ENCODE data around the gene KCNH1.

The KCNH1 gene

GRCh38 chr1:210828996-210829596, 304.9 kb downstream of the KCNH1 start:
- no peak for DNase-seq

GRCh38 chr1:210827481-210827880, 306.5 kb downstream of the KCNH1 start:
- in situ Hi-C loops (cut with MboI; ENCODE audit: low pct_unique_long_range_greater_than_20kb, low sequenced_read_pairs), result no loop called here
- no peak for DNase-seq

More at GRCh38 chr1:210828996-210829596, 304.9 kb downstream of the KCNH1 start:
- in situ Hi-C loops (cut with MboI; ENCODE audit: low pct_unique_long_range_greater_than_20kb, low sequenced_read_pairs), result no loop called here

DNA sequence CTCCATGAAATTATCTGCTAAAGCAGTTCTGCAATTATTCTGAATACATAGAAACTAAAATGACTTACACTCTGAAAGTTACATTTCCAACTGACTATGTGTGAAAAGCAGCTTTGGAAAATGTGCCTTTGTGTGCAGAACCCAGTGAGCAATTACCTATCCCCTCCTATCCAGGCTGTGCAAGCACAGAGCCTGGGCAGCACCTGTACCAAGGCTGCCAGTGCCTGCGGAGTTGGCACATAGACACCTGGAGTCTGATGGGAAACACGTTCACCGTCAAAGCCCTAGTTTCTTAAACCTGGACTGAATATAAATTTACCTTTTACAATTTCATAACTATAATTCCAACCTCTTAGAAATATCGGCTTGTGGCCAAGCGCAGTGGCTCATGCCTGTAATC, 307.3 kb downstream of the KCNH1 start:
- DNase-seq, result no peak
- in situ Hi-C loops (cut with MboI; ENCODE audit: low pct_unique_long_range_greater_than_20kb, low sequenced_read_pairs), result no loop called here

DNA sequence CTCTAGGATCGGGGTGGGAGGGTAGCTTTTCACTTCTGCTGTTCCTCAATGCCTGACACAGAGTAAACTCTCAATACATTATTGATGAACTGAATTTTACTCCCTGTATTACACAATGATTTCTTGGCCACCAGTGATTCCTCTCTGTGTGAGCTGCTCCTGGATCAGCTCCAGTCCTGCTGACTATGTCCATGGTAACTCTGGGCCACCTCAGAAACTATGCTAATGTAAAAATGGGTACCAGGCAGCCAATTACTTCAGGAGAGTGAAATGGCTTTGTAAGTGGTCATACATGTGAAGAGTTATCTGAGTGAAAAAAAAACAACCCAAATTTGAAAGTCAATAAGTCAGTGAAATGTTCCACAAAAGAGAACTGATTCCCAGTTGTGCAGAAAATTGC, 311.0 kb downstream of the KCNH1 start:
- in situ Hi-C loops (cut with MboI; ENCODE audit: low pct_unique_long_range_greater_than_20kb, low sequenced_read_pairs), result no loop called here
- DNase-seq, result no peak

DNA sequence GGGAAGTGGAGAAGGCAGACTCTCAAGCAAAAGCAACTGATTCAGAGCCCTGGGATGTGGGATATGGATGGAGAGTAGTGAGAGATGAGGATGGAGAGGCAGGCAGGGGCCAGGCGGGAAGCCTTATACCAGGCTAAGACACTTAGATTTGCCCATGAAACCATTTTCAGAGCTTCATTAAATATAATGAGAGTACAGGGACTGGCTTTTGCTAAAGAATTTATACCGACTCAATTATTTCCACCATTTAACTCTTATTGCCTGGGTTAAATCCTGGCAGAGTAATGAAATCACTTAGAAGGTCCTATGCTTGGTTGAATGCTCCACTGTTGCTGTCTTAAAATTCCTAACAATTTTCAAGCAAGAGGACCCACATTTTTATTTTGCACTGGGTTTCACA, 311.7 kb downstream of the KCNH1 start:
- DNase-seq, result no peak
- in situ Hi-C loops (cut with MboI; ENCODE audit: low pct_unique_long_range_greater_than_20kb, low sequenced_read_pairs), result no loop called here

DNA sequence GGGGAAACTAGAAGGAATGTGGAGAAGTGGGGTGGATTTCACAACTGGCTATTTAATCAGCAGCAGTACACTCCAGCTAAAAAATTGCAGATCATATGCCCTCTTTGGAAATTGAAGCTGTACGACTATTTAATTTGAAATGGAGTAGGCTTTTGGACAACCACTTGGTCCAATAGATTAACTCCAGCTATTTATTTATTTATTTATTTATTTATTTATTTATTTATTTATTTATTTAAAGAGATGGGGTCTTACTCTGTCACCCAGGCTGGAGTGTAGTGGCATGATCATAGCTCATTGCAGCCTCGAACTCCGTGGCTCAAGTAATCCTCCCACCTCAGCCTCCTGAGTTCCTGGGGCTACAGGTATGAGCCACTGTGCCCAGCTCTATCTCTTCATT, 312.3 kb downstream of the KCNH1 start:
- in situ Hi-C loops (cut with MboI; ENCODE audit: low pct_unique_long_range_greater_than_20kb, low sequenced_read_pairs), result no loop called here
- DNase-seq, result no peak

DNA sequence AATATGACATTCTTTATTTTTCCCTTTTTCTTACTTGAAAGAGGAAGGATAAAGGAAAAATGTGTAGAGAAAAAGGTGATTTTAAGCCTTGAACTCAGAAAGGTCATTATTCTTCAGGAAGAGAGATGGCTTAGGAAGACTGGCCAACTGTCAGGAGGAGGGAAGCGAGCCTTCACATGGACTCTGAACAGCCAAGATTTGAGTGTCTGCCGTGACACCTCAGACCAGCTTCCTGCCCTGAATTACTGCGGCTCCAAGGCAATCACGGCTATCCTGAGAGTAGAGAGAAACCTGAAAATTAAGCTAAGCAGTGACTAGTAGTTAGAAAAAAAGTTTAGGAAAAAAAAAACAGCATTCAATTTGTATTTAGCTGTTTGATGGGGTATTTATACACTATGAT, 314.7 kb downstream of the KCNH1 start:
- in situ Hi-C loops (cut with MboI; ENCODE audit: low pct_unique_long_range_greater_than_20kb, low sequenced_read_pairs), result no loop called here
- DNase-seq, result no peak

GRCh38 chr1:210817385-210818275, 316.3 kb downstream of the KCNH1 start:
- in situ Hi-C loops (cut with MboI; ENCODE audit: low pct_unique_long_range_greater_than_20kb, low sequenced_read_pairs), result no loop called here
- no peak for DNase-seq

- in situ Hi-C loops (cut with MboI; ENCODE audit: low pct_unique_long_range_greater_than_20kb, low sequenced_read_pairs), result no loop called here
- no peak for DNase-seq
These were observed 318.1 kb downstream of the KCNH1 start for GRCh38 chr1:210815641-210816550.

GRCh38 chr1:210814382-210815123, 319.4 kb downstream of the KCNH1 start:
- in situ Hi-C loops (cut with MboI; ENCODE audit: low pct_unique_long_range_greater_than_20kb, low sequenced_read_pairs), result no loop called here
- no peak for DNase-seq

GRCh38 chr1:210801501-210801900, 332.4 kb downstream of the KCNH1 start:
- no peak for DNase-seq
- in situ Hi-C loops (cut with MboI; ENCODE audit: low pct_unique_long_range_greater_than_20kb, low sequenced_read_pairs), result no loop called here

DNA sequence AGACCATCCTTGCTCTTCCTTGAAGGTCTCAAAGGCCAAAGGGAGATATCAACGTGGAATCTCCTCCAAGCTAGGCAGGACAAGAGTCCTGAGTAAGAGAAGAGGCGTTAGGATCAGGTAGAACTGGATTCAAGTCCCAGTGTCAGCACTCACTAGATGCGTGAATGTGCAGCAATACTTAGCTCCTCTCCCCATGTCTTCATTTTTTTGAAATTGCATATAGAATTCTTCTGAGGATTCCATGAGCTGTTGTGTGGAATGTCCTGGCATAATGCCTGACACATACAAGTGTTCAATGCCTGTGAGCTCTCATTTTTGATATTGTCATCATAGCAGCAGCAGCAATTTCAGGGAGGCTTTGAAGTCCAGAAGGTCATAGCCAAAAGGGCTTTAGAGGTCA, 333.2 kb downstream of the KCNH1 start:
- DNase-seq, result no peak
- in situ Hi-C loops (cut with MboI; ENCODE audit: low pct_unique_long_range_greater_than_20kb, low sequenced_read_pairs), result no loop called here

- in situ Hi-C loops (cut with MboI; ENCODE audit: low pct_unique_long_range_greater_than_20kb, low sequenced_read_pairs), result no loop called here
These were observed 333.6 kb downstream of the KCNH1 start for GRCh38 chr1:210800301-210800700.

GRCh38 chr1:210797422-210797821, 336.5 kb downstream of the KCNH1 start:
- DNase-seq, result no peak
- in situ Hi-C loops (cut with MboI; ENCODE audit: low pct_unique_long_range_greater_than_20kb, low sequenced_read_pairs), result no loop called here

More at GRCh38 chr1:210800301-210800700, 333.6 kb downstream of the KCNH1 start:
- DNase-seq, result no peak

GRCh38 chr1:210796421-210796820, 337.5 kb downstream of the KCNH1 start:
- in situ Hi-C loops (cut with MboI; ENCODE audit: low pct_unique_long_range_greater_than_20kb, low sequenced_read_pairs), result no loop called here
- DNase-seq, result no peak

DNA sequence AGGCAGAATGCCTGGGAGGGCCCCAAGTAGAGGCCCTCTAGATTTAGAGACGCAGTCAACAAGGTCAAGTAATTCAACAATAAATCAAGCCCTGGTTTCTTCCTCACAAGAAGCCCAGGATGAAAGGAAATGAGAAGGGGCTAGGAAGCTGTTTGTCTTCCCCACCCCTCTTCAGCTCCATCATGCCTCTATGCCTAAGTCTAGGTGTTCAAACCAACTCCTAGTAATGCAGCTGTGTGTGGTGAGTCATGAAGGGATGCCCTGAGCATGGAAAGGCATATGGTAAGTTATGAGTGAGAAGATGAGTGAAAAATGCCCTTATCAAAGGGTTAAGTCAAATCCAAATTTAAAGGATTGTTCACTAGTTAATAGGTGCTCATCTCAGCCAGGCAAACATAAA, 339.5 kb downstream of the KCNH1 start:
- in situ Hi-C loops (cut with MboI; ENCODE audit: low pct_unique_long_range_greater_than_20kb, low sequenced_read_pairs), result no loop called here
- no peak for DNase-seq

DNA sequence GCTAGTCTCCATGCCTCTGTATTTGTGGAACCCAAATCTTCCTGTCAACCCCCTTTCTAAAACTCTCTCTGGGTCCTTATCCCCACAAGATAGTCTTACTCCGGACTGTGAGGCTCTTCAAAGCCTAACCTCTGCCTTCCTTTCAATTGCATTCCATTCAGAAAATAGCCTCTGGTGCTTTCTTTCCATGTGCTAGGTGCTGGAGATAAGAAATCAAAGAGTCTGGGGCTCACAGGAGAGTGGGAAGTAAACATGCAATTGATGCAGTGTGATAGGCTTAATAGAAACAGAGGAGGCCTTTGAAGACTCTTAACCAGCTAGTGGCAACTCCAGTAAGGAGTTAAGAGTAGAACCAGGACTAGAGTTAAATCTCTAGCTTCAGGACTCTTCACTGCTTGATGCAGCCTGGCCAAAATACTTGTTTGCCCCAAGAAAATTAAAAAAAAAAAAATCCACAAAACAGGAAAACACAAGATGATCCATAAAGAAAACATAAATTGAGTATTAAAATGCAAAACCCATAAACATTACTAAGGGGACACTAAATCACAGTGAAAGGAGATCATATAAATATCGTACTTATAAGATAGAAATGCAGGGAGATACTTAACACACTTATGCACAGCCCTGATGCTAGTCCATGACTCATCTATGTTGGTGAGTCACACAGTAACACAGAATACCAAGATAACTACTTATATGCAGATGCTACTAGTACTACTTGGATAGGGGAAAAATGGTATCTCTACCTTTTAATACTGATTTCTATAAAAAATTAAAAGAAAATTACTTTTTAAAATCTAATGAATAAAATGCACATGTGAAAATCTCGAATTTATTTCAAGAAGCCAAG, 341.5 kb downstream of the KCNH1 start:
- no peak for DNase-seq
- in situ Hi-C loops (cut with MboI; ENCODE audit: low pct_unique_long_range_greater_than_20kb, low sequenced_read_pairs), result no loop called here

DNA sequence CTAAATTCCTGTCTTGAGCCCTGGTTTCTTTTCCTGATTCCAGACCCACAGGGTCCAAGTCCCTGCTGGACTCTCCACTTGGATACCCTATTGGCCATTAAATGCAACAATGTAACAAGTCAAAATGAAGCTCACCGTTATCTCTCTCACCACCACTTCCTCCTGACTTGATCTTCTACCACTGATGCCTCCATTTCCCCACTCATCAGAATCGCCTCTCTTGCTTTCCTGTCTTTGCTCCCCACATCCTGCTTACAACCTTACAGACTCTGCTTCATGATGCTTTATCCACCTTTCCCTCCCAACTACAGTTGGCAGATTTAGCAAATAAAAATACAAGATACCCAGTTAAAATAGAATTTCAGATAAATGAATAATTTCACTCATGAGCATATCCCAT, 343.8 kb downstream of the KCNH1 start:
- in situ Hi-C loops (cut with MboI; ENCODE audit: low pct_unique_long_range_greater_than_20kb, low sequenced_read_pairs), result no loop called here
- DNase-seq, result no peak
